Skeletal muscle cell (primary cell): ENCODE data around the gene ARHGDIA.

ENCODE experiments used
- DNase-seq: peaks from one replicate; pipeline ENCODE4 v3.0.0-alpha.2; 2010; ENCODE audit warnings: low read depth
- H3K4me3 ChIP-seq: 2 replicates; pipeline ENCODE4 v1.5.1; 2011; ENCODE audit warnings: low read depth, mild to moderate bottlenecking, control low read depth, low read length, moderate library complexity

Gene ARHGDIA

GRCh38 chr17:81833160-81833920 lies 37.8 kb downstream of the ARHGDIA start, which contains the start of gene MCRIP1:
TSS of gene MCRIP1 (minus strand) at chr17:81833291. CDS start at chr17:81824506, 8,785 bp downstream.
- peak within 1 kb of the TSS; percentile 74 for H3K4me3 ChIP-seq
- DNase-seq, result peak; percentile 69

- no peak for DNase-seq
- peak overlapping the region; percentile 74 for H3K4me3 ChIP-seq
Measured at GRCh38 chr17:81832608-81833159, 38.5 kb downstream of the ARHGDIA start.

- H3K4me3 ChIP-seq, result peak overlapping the region; percentile 74
- DNase-seq, result no peak
Measured at GRCh38 chr17:81831957-81832607, 39.1 kb downstream of the ARHGDIA start.

GRCh38 chr17:81831563-81831956 lies 39.6 kb downstream of the ARHGDIA start:
- DNase-seq, result no peak
- peak overlapping the region; percentile 74 for H3K4me3 ChIP-seq

- DNase-seq, result no peak
- no peak overlapping the region for H3K4me3 ChIP-seq
Measured at GRCh38 chr17:81829858-81830257, 41.3 kb downstream of the ARHGDIA start.

GRCh38 chr17:81828656-81829055 lies 42.5 kb downstream of the ARHGDIA start:
- no peak for DNase-seq
- H3K4me3 ChIP-seq, result no peak overlapping the region

- no peak for DNase-seq
- no peak overlapping the region for H3K4me3 ChIP-seq
Measured at GRCh38 chr17:81825841-81826466, 45.2 kb downstream of the ARHGDIA start.

- H3K4me3 ChIP-seq, result no peak overlapping the region
- DNase-seq, result no peak
Measured at GRCh38 chr17:81824595-81824994, 46.5 kb downstream of the ARHGDIA start.

GRCh38 chr17:81823820-81824550 lies 47.2 kb downstream of the ARHGDIA start:
- DNase-seq, result no peak
- H3K4me3 ChIP-seq, result no peak overlapping the region

GRCh38 chr17:81822996-81823819 lies 47.9 kb downstream of the ARHGDIA start:
- no peak for DNase-seq
- no peak overlapping the region for H3K4me3 ChIP-seq

GRCh38 chr17:81822312-81822637 lies 48.9 kb downstream of the ARHGDIA start:
- no peak overlapping the region for H3K4me3 ChIP-seq
- DNase-seq, result no peak

- no peak for DNase-seq
- no peak overlapping the region for H3K4me3 ChIP-seq
Measured at GRCh38 chr17:81821603-81822311, 49.4 kb downstream of the ARHGDIA start.

- DNase-seq, result no peak
- H3K4me3 ChIP-seq, result no peak overlapping the region
Measured at GRCh38 chr17:81821147-81821546, 50.0 kb downstream of the ARHGDIA start.

- no peak overlapping the region for H3K4me3 ChIP-seq
- no peak for DNase-seq
Measured at GRCh38 chr17:81819708-81820107, 51.4 kb downstream of the ARHGDIA start.

- DNase-seq, result no peak
- no peak overlapping the region for H3K4me3 ChIP-seq
Measured at GRCh38 chr17:81817758-81818147, 53.4 kb downstream of the ARHGDIA start.
